Spleen (tissue), 11 donors: ENCODE data around the gene ORMDL2. TPM values are rescaled to one million over a fixed set of nuclear protein-coding genes. Genes with fewer than 3 reads are reported as not detected.

Source experiments
- DNase-seq: peaks from one replicate; pipeline ENCODE4 v3.0.0-alpha.2; 2020
- H3K27ac ChIP-seq, 8 donors: fragments of 200-600 bp; sonication (generic) in 7 of 8; 1 replicate in 4 of 8; 2 replicates in 4 of 8; pipeline versions ENCODE4 v1.5.0 to v1.8.0; 2016 to 2021; ENCODE audit warnings: inconsistent platforms in 4 of 8, mild to moderate bottlenecking in 4 of 8, moderate library complexity in 1 of 8
- H3K27me3 ChIP-seq, 7 donors: fragments of 200-600 bp; sonication (generic) in 6 of 7; replicated peaks in 1 of 7; 1 replicate in 4 of 7; 2 replicates in 3 of 7; pipeline versions ENCODE4 v1.5.0 to v1.8.0; 2016 to 2021; ENCODE audit warnings: inconsistent platforms in 3 of 7, mild to moderate bottlenecking in 1 of 7
- H3K36me3 ChIP-seq, 6 donors: fragments of 200-600 bp; sonication (generic) in 5 of 6; 1 replicate in 4 of 6; 2 replicates in 2 of 6; pipeline versions ENCODE4 v1.5.0 to v1.8.0; 2016 to 2021; ENCODE audit warnings: inconsistent platforms in 2 of 6
- H3K4me1 ChIP-seq, 6 donors: fragments of 200-600 bp; sonication (generic) in 5 of 6; 1 replicate in 3 of 6; 2 replicates in 3 of 6; pipeline versions ENCODE4 v1.5.0 to v1.8.0; 2016 to 2021; ENCODE audit warnings: inconsistent platforms in 3 of 6
- H3K4me3 ChIP-seq, 8 donors: fragments of 200-600 bp; sonication (generic) in 7 of 8; 1 replicate in 4 of 8; 2 replicates in 4 of 8; pipeline versions ENCODE4 v1.5.0 to v1.8.0; 2016 to 2021; ENCODE audit warnings: inconsistent platforms in 4 of 8, mild to moderate bottlenecking in 4 of 8, moderate library complexity in 2 of 8
- H3K9me3 ChIP-seq, 8 donors: fragments of 200-600 bp; sonication (generic) in 7 of 8; 1 replicate in 4 of 8; 2 replicates in 4 of 8; pipeline versions ENCODE4 v1.5.0 to v1.8.0; 2016 to 2021; ENCODE audit warnings: inconsistent platforms in 4 of 8
- POLR2A ChIP-seq, 3 donors: fragments of 450-650 bp; IDR thresholded peaks; one replicate each; pipeline ENCODE4 v1.5.1; 2017; ENCODE audit warnings: antibody characterized with exemption in 3 of 3, mild to moderate bottlenecking in 1 of 3
- POLR2AphosphoS5 ChIP-seq, 3 donors: sonication (generic); formaldehyde crosslinking; IDR thresholded peaks; one replicate each; pipeline ENCODE4 v1.5.1; 2017; ENCODE audit warnings: antibody characterized with exemption in 3 of 3
- WGBS, 5 donors: extraction: QIAGEN DNeasy Blood & Tissue Kit in 3 of 5; methylation state at CpG; one replicate each; pipeline versions ENCODE4 v1.1.5 to v1.1.7; 2013 to 2018; 5-methylcytosine and 5-hydroxymethylcytosine counted together
- intact Hi-C: fragments of 100-400 bp; cut with DNase I; formaldehyde crosslinking; loops from one replicate; pipeline ENCODE4 v1.15.0; 2023; ENCODE audit warnings: low total_unique reads
- polyA plus RNA-seq, 3 donors: library from polyadenylated mRNA; stranded (reverse); fragments of 200-250 nt; gene quantifications; one replicate each; pipeline ENCODE4 v1.2.1, GENCODE V29; 2013
- total RNA-seq, 7 donors: library from RNA; depleted of rRNA in 3 of 7; stranded (reverse); fragments of >200 nt in 3 of 7; fragmentation: NEBNext Ultra II Directional in 4 of 7; extraction: Animal tissue kit (Norgen Biotek cat#: 25700) in 4 of 7; gene quantifications; one replicate each; pipeline versions ENCODE4 v1.1.0 to v1.2.1, GENCODE V29; 2016 to 2021
- TF ChIP-seq, protein P1 (sequence below), 11 experiments: fragments of 200-600 bp in 7 of 11; fragments of 450-650 bp in 4 of 11; sonication (generic) in 4 of 11; IDR thresholded peaks in 8 of 11; conservative IDR thresholded peaks in 3 of 11; 1 replicate in 7 of 11; 2 replicates in 4 of 11; pipeline versions ENCODE4 v1.4.0 to v1.8.0; 2016 to 2021; ENCODE audit warnings: antibody characterized with exemption in 11 of 11, inconsistent platforms in 4 of 11, mild to moderate bottlenecking in 1 of 11
- donor health status: healthy with polysubstance abuse.
- donor health status: DM: no; HTN: no; CAD: no; lungs with moderate emphysema.
- donor health status: DM: no; HTN: no; CAD: no.
- donor health status: Bipolar disorder and iron deficiency.
- donor health status: healthy.
- donor health status: DM: no; HTN: no; CAD: no.
- donor health status: DM: yes; HTN: yes; CAD: no.

Gene ORMDL2
- total and polyA plus RNA-seq, 10 donors, result 18.8 to 34.6 (median 28.0) TPM

DNA sequence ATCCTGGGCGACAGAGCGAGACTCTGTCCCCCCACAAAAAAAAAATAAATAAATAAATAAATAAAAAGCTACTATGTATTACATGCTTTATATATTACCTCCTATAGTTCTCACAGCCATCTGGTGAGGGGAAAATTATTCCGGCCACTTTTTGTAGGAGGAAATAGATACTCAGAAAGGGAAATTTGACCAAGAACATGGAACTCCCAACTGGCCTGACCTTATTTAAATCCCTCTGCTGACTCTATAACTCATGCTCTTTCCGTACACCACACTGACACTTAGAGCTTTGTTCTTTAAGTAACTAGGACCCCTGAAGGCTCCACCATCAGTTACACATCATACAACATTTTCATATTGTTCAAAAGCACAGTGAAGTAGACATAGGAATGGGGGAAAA is 27.1 kb downstream of the ORMDL2 start:
- Histone ChIP-seq H3K27me3 (no peaks in the 10 kb centered on the region), H3K9me3 (no peaks in the 10 kb centered on the region), H3K27ac (peak overlapping the region in 4 of 8 donors; percentile 86 to 91 (median 90)), H3K4me3 (no peak overlapping the region), H3K36me3 (peaks cover 0 to under 1% (median 0%) of the 10 kb centered on the region in 6 donors), H3K4me1 (peaks cover 0 to 46% (median 11%) of the 10 kb centered on the region in 6 donors)
- intact Hi-C loops, result no loop called here
- DNase-seq, result no peak
- TF ChIP-seq, protein P1, sequence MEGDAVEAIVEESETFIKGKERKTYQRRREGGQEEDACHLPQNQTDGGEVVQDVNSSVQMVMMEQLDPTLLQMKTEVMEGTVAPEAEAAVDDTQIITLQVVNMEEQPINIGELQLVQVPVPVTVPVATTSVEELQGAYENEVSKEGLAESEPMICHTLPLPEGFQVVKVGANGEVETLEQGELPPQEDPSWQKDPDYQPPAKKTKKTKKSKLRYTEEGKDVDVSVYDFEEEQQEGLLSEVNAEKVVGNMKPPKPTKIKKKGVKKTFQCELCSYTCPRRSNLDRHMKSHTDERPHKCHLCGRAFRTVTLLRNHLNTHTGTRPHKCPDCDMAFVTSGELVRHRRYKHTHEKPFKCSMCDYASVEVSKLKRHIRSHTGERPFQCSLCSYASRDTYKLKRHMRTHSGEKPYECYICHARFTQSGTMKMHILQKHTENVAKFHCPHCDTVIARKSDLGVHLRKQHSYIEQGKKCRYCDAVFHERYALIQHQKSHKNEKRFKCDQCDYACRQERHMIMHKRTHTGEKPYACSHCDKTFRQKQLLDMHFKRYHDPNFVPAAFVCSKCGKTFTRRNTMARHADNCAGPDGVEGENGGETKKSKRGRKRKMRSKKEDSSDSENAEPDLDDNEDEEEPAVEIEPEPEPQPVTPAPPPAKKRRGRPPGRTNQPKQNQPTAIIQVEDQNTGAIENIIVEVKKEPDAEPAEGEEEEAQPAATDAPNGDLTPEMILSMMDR (IDR thresholded peaks at IDR 0.05 in 8 of 11, conservative IDR thresholded peaks at IDR 0.05 in 3 of 11), result no peak
- TF ChIP-seq POLR2A (IDR thresholded peaks at IDR 0.05) (no peak), POLR2AphosphoS5 (IDR thresholded peaks at IDR 0.05) (no peak)
- 73 to 87% (median 83%) methylated on average over 4 of the region's 4 CpGs for WGBS, 5 donors

DNA sequence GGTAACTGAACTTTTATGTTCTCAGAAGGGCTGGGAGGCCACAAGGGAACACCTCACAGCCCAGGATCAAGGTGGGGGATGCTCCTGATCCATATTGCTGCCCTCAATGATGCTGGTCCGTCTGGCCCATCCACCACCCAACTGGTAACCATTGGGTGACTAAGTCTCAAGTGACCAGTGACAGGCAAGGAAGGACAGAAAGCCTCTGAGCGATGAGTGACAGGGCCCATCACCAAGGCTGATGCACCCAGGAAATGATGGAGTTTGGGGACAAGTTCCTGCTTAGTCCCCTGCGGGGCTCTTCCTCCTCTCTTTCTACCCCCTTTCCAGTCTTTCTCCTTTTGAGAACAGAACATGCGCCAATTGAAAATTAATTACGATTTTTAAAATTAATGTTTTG is 27.5 kb downstream of the ORMDL2 start:
- H3K27me3 ChIP-seq, result no peaks in the 10 kb centered on the region
- peak overlapping the region in 4 of 8 donors; percentile 86 to 91 (median 90) for H3K27ac ChIP-seq
- no peak for TF ChIP-seq POLR2A (IDR thresholded peaks at IDR 0.05)
- TF ChIP-seq, protein P1 (IDR thresholded peaks at IDR 0.05 in 8 of 11, conservative IDR thresholded peaks at IDR 0.05 in 3 of 11), result no peak
- no peak for TF ChIP-seq POLR2AphosphoS5 (IDR thresholded peaks at IDR 0.05)
- 75 to 87% (median 82%) methylated on average over 5 of the region's 5 CpGs for WGBS, 5 donors
- H3K36me3 ChIP-seq, result no peaks in the 10 kb centered on the region
- no peak overlapping the region for H3K4me3 ChIP-seq
- no peak for DNase-seq
- no peaks in the 10 kb centered on the region for H3K9me3 ChIP-seq
- intact Hi-C loops, result no loop called here
- H3K4me1 ChIP-seq, result peaks cover 0 to 48% (median 11%) of the 10 kb centered on the region in 6 donors

DNA sequence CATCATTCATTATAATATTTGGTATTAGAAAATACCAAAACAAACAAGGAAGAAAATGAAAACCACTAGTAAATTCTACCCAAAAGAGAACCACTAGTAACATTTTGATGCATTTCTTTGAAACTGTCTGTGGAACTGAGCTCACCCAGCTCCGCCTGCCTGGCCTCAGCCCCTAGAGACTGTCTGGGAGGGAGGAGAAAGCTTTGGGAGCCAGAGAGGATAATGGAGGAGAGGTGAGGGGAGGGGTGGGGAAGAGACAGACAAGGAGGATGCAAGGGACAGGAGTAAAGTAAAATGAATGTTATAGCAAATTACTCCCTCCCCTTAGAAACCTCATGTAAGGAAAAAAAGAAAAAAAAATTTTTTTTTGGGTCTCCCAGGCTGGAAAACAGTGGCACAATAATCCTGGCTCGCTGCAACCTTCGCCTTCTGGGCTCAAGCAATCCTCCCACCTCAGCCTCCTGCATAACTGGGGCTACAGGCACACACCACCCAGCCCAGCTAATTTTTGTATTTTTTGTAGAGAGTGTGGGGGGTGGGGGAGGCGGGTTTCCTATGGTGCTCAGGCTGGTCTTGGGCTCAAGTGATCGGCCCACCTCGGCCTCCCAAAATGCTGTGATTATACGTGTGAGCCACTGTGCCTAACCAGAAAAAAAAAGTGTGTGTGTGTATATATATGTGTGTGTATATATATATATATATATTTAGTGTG is 28.1 kb downstream of the ORMDL2 start:
- H3K4me1 ChIP-seq, result peaks cover 0 to 44% (median 11%) of the 10 kb centered on the region in 6 donors
- no peak for DNase-seq
- H3K4me3 ChIP-seq, result no peak overlapping the region
- no peaks in the 10 kb centered on the region for H3K27me3 ChIP-seq
- intact Hi-C loops, result no loop called here
- peak overlapping the region in 5 of 8 donors; percentile 8 to 91 (median 90) for H3K27ac ChIP-seq
- TF ChIP-seq POLR2A (IDR thresholded peaks at IDR 0.05) (no peak), POLR2AphosphoS5 (IDR thresholded peaks at IDR 0.05) (no peak)
- TF ChIP-seq, protein P1 (IDR thresholded peaks at IDR 0.05 in 8 of 11, conservative IDR thresholded peaks at IDR 0.05 in 3 of 11), result no peak
- H3K36me3 ChIP-seq, result no peaks in the 10 kb centered on the region
- 76 to 97% (median 89%) methylated on average over 7 of the region's 7 CpGs for WGBS, 5 donors
- no peaks in the 10 kb centered on the region for H3K9me3 ChIP-seq

DNA sequence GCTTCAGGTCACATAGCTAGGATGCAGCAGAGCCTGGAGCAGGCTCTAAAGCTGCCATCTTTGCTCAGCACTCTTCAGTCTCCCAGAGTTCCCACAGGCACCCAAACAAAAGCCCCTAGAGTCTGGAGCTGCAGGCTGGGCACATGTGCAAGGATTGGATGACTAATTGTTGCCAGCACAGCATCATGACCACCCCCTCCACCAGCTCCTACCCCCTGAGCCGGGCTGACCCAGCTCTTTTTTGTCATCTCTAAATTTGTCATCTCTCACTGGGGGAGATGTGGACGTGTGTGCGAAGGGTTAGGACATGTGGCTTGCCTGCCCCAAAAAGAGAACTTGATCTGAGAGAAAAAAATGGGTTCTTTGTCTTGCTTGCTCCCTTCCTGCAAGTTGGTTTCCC is 29.2 kb downstream of the ORMDL2 start:
- TF ChIP-seq POLR2A (IDR thresholded peaks at IDR 0.05) (peak in 1 of 3 donors; percentile 8), POLR2AphosphoS5 (IDR thresholded peaks at IDR 0.05) (peak in 2 of 3 donors; percentile 42 to 48)
- TF ChIP-seq, protein P1 (IDR thresholded peaks at IDR 0.05 in 8 of 11, conservative IDR thresholded peaks at IDR 0.05 in 3 of 11), result no peak
- Histone ChIP-seq H3K27ac (peak overlapping the region; percentile 68 to 91 (median 86)), H3K4me1 (peaks cover 0 to 40% (median 11%) of the 10 kb centered on the region in 6 donors), H3K36me3 (no peaks in the 10 kb centered on the region), H3K4me3 (no peak overlapping the region), H3K27me3 (peaks cover 0 to 4% (median 0%) of the 10 kb centered on the region in 7 donors), H3K9me3 (no peaks in the 10 kb centered on the region)
- 36 to 58% (median 53%) methylated on average over 3 of the region's 3 CpGs for WGBS, 5 donors
- intact Hi-C loops, result no loop called here
- DNase-seq, result no peak
